ENCODE measurements around the gene BDH1.
"Not testable (repeated sequence)": the region's sequence is repeated elsewhere in the genome, so short reads cannot be mapped to it uniquely, and the experiment has no call there.

Gene BDH1

GRCh38 chr3:197520311-197521276, 35.2 kb downstream of the BDH1 start:
- no peak for DNase-seq (ENCODE audit: low spot score)

GRCh38 chr3:197519801-197520211, 36.0 kb downstream of the BDH1 start:
- DNase-seq (ENCODE audit: low spot score) = no peak

- DNase-seq (ENCODE audit: low spot score) = no peak
Observed at GRCh38 chr3:197518881-197519421, 36.8 kb downstream of the BDH1 start.

- DNase-seq (ENCODE audit: low spot score) = not testable (repeated sequence)
Observed at GRCh38 chr3:197517922-197518683, 37.7 kb downstream of the BDH1 start.

- DNase-seq (ENCODE audit: low spot score) = peak; percentile 9
Observed at GRCh38 chr3:197516890-197517606, 38.7 kb downstream of the BDH1 start.

- DNase-seq (ENCODE audit: low spot score) = peak; percentile 15
Observed at GRCh38 chr3:197516517-197516889, 39.3 kb downstream of the BDH1 start.

GRCh38 chr3:197514786-197515355, 40.9 kb downstream of the BDH1 start:
- no peak for DNase-seq (ENCODE audit: low spot score)

GRCh38 chr3:197513953-197514785, 41.6 kb downstream of the BDH1 start:
- no peak for DNase-seq (ENCODE audit: low spot score)

- no peak for DNase-seq (ENCODE audit: low spot score)
Observed at GRCh38 chr3:197512691-197513571, 42.8 kb downstream of the BDH1 start.

GRCh38 chr3:197511853-197512635, 43.7 kb downstream of the BDH1 start:
- DNase-seq (ENCODE audit: low spot score) = no peak

- no peak for DNase-seq (ENCODE audit: low spot score)
Observed at GRCh38 chr3:197511130-197511529, 44.6 kb downstream of the BDH1 start.

- DNase-seq (ENCODE audit: low spot score) = no peak
Observed at GRCh38 chr3:197510642-197511018, 45.1 kb downstream of the BDH1 start.

GRCh38 chr3:197508924-197509775, 46.6 kb downstream of the BDH1 start:
- DNase-seq (ENCODE audit: low spot score) = no peak

GRCh38 chr3:197508461-197508860, 47.3 kb downstream of the BDH1 start:
- DNase-seq (ENCODE audit: low spot score) = no peak

- DNase-seq (ENCODE audit: low spot score) = no peak
Observed at GRCh38 chr3:197508051-197508451, 47.7 kb downstream of the BDH1 start.

- no peak for DNase-seq (ENCODE audit: low spot score)
Observed at GRCh38 chr3:197507541-197507940, 48.2 kb downstream of the BDH1 start.

GRCh38 chr3:197507081-197507480, 48.7 kb downstream of the BDH1 start:
- DNase-seq (ENCODE audit: low spot score) = no peak

All from CD4-positive, alpha-beta T cell treated with Interleukin-2 at 100 ng/mL for 4 hours (primary cell).